ENCODE data around the gene PLCXD1.
"Not testable (repeated sequence)": the region's sequence is repeated elsewhere in the genome, so short reads cannot be mapped to it uniquely, and the experiment has no call there.

The PLCXD1 gene

DNA sequence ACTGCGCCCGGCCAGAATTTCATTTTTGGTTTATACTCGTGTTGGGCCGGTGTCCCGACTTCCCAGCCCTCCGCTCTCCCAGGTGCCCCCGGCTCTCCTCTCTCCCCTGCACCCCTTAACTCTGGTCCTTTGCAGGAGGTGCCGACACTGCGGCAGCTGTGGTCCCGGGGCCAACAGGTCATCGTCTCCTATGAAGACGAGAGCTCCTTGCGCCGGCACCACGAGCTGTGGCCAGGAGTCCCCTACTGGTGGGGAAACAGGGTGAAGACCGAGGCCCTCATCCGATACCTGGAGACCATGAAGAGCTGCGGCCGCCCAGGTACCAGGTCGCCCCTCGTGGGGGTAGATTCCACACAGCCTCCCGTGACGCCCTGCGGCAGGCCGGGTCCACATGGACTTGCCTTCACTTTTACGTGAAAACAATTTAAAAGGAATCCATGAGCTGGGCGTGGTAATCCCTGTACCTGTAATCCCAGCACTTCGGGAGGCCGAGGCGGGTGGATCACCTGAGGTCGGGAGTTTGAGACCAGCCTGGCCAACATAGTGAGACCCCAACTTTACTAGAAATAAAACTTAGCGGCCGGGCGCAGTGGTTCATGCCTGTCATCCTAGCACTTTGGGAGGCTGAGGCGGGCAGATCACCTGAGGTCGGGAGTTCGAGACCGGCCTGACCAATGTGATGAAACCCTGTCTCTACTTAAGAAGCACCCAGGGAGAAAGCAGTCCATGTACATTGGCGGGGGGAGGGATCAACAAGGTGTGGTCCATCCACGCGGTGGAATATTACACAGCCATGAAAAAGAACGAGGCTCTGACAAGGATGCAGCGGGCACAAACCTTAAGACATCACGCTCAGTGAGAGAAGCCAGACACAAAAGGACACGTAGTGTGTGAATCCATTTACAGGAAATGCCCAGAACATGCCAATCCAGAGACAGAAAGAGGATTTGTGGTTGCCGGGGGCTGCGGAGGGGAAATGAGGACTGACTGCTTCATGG lies 12.0 kb downstream of the PLCXD1 start:
- DNase-seq: no peak

DNA sequence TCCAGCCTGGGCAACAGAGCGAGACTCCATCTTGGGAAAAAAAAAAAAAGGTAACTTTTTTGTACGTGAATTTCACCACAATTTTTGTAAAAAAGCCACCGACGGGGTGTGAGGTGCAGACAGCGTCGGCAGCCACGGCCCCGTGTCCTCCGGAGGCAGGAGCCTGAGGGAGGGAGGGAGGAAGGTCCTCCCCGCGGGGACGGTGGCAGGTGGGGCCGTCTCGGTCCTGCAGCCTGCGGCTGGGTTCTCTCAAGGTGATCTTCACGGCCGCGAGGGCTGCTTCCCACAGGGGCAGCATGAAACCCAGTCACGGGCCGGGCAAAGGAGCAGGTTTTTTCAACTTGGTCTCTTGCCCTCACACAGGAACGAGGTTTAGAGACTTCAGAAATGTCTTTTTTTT lies 14.0 kb downstream of the PLCXD1 start:
- DNase-seq: no peak

DNA sequence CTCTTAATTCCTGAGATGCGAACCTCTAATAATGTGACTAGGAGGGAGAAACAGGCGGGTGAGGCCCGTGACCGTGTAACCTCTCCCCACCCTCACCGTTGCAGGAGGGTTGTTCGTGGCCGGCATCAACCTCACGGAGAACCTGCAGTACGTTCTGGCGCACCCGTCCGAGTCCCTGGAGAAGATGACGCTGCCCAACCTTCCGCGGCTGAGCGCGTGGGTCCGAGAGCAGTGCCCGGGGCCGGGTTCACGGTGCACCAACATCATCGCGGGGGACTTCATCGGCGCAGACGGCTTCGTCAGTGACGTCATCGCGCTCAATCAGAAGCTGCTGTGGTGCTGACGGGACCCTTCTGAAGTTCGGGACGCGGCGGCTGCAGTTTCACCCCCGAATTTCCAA lies 17.8 kb downstream of the PLCXD1 start:
- no peak for DNase-seq

DNA sequence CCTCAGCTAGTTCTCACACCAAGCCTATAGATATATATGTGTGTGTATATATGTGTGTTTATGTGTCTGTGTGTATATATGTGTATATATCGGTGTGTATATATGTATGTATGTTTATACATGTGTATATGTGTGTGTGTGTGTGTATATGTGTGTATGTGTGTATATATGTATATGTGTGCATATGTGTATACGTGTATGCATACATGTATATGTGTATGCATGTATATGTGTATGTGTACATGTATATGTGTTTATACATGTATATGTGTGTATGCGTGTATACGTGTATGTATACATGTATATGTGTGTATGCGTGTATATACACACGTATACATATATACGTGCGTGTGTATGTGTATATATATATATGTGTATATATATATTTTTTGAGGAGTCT lies 19.2 kb downstream of the PLCXD1 start:
- no peak for DNase-seq

DNA sequence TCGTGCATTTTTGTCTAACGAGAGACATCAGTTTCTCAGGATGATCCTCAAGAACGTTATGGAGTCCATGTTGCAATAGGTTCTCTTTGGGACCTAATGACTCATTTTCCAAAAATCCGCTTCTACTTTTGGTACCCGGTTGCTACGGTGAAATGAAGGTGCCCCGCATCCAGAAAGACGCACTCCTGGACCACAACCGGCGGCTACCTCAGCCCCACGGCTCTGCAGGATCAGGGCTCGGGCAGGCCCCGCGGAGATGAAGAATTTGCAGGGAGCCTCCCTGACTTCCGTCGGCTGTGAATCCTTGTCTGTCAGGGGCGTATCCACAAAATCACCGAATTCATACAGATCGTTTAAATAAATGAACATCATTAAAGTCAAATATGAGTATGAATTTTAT lies 21.8 kb downstream of the PLCXD1 start:
- no peak for DNase-seq

DNA sequence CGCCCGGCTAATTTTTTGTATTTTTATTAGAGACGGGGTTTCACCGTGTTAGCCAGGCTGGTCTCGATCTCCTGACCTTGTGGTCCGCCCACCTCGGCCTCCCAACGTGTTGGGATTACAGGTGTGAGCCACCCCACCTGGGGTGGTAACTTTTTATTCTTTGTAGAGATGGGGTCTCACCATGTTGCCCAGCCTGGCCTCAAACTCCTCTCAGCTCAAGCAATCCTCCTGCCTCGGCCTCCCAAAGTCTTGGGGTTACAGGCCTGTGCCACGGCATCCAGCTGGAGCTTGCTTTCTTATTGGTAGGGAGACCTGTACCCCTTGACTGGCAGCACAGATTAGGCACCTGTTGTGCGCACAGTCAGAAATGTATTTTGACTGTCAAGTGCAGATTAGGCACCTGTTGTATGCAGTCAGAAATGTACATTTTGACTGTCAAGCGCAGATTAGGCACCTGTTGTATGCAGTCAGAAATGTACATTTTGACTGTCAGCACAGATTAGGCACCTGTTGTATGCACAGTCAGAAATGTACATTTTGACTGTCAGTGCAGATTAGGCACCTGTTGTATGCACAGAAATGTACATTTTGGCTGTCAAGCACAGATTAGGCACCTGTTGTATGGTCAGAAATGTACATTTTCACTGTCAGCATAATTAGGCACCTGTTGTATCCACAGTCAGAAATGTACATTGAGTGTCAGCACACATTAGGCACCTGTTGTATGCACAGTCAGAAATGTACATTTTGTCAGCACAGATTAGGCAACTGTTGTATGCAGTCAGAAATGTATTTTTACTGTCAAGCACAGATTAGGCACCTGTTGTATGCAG lies 24.8 kb downstream of the PLCXD1 start:
- not testable (repeated sequence) for DNase-seq

DNA sequence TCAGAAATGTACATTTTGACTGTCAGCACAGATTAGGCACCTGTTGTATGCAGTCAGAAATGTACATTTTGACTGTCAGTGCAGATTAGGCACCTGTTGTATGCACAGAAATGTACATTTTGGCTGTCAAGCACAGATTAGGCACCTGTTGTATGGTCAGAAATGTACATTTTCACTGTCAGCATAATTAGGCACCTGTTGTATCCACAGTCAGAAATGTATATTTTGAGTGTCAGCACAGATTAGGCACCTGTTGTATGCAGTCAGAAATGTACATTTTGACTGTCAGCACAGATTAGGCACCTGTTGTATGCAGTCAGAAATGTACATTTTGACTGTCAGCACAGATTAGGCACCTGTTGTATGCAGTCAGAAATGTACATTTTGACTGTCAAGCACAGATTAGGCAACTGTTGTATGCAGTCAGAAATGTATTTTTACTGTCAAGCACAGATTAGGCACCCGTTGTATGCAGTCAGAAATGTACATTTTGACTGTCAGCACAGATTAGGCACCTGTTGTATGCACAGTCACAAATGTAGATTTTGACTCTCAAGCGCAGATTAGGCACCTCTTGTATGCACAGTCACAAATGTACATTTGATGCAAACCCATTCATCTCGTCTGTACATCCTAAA lies 25.6 kb downstream of the PLCXD1 start:
- not testable (repeated sequence) for DNase-seq

DNA sequence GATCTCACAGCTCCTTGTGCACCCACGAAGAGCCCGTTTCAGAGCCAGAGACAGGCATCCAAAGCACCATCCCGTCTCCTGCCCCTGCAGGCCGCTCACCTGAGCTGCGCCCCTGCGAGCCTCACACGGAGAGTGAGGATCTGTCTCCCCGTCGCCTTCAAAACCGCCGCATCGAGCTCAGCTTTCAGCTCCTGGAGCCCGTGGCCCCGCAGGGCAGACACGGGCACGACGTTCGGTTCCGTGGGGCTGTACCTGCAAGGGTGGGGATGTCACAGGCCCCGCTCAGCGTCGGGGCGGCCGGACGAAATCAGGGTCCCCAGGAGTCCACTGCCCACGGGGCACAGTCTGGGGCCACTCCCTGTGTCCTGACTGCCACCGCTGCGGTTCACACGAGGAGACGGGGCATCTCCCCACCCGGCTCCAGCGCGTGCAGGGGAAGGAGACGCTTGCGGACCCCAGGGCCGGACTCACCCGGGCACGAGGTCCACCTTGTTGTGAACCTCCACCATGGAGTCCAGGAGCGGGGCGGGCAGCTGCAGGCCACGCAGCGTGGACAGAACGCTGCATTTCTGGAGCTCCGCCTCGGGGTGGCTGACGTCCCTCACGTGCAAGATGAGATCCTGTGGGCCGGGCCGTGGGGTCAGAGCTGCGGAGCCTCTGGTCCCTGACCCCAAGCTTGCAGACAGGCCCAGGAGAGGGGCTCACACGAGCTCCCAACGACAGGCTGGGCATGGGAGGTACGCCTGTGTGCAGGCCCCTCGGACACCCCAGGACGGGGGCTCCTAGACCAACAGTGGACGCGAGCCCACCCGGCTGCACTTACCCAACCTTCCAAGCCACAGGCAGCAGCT lies 26.3 kb downstream of the PLCXD1 start:
- no peak for DNase-seq

DNA sequence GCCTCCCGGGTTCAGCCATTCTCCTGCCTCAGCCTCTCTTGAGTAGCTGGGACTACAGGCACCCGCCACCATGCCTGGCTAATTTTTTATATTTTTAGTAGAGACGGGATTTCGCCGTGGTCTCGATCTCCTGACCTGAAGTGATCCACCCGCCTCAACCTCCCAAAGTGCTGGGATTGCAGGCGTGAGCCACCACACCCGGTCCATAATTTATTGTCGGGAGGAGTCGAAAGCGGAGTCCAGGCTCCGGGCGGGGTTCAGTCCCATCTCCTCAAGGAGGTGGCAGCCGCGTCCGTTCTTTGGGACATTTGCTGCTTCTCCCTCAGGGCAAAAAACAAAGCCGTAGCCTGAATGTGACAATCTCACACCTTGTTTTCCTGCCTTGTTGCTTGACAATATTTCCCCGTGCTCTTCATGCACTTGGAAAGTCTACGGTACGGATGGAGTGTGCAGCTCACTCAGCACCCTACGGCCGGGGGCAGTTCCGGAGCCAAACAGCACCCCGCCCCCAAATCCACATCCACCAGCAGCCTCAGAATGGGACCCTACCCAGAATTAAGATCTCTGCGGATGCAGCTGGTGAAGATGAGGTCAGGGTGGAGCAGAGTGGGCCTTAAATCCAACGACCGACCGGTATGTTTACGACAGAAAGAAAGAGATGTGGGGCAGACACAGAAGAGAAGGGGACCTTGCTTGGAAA lies 27.8 kb downstream of the PLCXD1 start:
- no peak for DNase-seq

DNA sequence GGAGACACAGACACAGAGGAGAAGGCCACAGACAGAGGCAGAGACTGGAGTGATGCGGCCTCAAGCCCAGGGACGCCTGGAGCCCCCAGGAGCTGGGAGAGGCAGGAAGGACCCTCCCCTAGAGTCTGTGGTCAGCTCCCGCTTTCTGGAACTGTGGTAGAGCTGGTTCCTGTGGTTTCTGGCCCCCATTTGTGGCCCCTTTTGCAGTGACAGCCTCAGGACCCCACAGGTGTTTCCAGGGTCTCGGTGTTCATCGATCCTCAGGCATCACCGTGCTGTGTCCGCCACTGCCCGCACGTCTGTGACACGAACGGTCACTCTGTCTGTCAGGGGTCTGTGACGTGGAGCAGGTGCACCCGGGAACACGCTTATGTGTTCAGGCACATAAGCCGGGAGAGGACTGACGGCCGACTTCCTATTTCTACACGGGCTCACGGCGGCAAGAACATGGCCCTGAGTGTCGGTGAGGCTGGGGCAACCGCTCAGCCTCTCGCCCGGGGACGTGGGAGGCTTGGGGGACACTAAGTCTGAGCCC lies 29.5 kb downstream of the PLCXD1 start:
- no peak for DNase-seq

DNA sequence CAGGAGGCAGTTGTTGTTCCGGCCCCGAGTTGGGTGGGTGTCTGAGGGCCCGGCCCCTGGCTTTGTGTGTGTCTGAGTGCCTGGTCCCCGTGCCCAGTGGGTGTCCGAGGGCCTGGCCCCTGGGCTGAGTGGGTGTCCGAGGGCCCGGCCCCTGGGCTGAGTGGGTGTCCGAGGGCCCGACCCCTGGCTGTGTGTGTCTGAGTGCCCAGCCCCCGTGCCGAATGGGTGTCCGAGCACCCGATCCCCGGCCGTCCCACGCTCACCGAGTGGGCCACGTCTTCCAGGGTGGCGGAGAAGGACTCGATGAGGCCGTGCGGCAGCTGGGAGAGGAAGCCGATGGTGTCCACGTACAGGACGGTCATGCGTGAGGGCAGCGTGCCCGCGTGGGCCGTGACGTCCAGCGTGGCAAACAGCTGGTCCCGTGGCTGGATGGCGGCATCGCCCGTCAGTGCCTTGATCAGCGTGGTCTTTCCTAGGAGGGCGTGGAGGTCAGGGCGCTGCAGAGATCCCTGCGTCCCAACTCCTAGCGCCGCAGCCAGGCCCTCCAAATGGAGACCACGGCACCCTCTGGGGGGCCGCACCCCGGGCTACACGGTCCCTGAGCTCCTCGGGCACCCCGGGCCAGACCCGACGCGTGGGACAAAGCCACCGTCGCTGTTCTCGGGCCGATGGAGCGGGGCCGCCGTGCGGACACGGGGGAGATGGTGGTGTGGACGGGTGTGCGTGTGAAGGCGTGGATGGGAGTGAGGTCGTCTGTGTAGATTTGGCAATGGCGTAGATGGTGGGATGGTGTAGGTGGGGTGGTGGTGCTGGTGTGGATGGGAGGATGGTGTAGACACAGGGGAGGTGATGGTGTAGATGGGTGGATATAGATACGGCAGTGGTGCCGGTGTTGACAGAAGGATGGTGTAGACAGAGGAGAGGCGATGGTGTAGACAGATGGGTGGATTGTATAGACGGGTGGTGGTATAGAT lies 30.3 kb downstream of the PLCXD1 start:
- no peak for DNase-seq

DNA sequence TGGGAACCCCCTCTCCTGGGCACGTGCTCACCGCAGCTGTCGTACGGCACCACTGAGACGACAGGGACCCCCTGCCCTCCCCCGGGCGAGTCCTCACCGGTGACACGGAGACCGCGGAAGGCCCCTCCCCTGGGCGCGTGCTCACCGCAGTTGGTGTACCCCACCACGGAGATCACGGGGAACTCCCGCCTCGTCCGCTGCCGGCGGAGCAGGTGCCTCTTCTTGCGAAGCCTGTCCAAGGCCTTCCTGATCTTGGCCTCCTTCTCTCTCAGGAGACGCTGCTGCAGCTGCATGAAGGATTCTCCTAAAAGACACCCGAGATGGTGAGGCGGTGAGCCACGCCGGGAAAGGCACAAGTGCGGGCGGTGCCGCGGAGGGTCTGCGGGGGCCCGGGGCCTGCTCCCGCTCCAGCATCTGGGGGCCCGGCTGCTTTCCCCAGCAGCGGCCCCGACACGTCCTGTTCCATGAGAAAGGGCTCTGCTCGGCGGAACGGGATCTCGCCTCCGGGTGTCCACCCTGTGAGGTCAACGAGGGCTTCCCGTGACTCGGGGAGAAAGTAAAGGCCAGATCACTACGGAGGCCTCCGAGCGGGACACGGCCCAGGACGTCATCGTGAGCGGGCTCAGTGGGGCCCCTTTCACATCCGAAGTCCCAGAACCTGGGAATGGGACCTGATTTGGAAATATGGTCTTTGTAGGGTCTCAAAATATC lies 31.6 kb downstream of the PLCXD1 start:
- DNase-seq: no peak

DNA sequence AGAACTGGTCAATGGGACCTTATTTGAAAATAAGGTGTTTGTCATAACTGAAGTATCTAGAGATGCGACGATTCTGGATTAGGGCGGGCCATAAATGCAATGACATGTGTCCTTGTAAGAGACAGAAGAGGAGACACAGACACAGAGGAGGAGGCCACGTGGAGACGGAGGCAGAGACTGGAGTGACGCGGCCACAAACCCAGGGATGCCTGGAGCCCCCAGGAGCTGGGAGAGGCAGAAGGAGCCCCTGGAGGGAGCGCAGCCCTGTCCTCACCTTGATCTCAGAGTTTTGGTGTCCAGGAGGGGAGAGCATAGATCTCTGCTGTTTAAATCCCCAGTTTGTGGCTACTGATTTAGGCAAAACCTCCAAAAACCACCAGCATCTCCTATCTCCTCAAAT lies 32.4 kb downstream of the PLCXD1 start:
- no peak for DNase-seq

DNA sequence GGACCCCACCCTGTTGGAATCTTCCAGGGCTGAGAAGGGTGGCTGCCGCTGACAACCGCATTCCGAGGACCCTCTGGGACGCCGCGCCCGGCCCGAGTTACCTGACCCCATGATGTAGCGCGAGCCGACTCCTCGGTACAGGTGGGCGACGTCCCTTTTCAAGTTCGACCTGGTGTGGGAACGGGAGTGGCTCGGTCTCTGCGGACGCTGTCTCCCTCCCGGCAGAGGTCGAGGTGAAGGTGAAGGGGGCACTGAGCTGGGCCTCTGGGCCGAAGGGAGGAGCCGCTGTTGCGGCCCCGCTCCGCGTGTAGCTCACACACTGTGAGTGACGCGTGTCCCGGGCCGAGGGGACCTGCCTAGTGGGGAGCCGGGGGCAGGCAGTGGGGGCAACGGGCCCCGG lies 32.9 kb downstream of the PLCXD1 start:
- DNase-seq: no peak

DNA sequence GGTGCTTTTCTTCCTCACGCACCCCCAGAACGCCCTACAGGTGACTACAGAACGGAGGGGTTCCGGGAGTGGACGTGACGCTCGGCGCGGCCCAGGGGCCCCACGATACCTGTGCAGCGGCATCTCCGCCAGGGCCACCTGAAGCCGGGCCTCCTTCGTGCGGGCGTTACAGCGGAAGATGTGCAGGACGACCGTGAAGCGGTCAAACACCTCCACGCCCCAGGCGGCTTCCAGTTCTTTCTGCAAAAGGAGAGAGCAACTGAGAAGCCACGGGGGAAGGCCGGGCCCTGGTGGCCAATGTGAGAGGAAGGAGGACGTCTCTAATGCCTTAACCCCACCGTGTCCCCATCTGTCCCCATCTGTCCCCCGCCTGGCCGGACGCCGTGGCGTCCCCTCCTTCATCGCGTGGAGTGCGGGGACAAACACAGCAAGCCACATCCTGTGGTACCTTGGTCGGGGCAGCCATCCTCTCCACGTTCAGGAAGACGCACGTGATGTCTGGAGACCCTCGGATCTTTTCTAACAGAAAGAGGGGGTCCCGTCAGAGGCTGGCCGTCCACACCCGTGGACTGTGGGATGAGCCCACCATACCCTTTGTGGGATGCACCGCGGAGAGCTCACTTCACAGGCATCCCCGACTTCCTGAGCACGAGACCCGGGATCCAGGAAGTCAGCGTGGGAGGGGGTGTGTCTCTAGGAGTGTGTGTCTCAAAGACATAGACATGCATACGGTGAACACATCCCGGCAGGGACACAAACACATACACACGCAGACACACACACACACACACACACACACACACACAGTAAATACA lies 33.8 kb downstream of the PLCXD1 start:
- DNase-seq: no peak

DNA sequence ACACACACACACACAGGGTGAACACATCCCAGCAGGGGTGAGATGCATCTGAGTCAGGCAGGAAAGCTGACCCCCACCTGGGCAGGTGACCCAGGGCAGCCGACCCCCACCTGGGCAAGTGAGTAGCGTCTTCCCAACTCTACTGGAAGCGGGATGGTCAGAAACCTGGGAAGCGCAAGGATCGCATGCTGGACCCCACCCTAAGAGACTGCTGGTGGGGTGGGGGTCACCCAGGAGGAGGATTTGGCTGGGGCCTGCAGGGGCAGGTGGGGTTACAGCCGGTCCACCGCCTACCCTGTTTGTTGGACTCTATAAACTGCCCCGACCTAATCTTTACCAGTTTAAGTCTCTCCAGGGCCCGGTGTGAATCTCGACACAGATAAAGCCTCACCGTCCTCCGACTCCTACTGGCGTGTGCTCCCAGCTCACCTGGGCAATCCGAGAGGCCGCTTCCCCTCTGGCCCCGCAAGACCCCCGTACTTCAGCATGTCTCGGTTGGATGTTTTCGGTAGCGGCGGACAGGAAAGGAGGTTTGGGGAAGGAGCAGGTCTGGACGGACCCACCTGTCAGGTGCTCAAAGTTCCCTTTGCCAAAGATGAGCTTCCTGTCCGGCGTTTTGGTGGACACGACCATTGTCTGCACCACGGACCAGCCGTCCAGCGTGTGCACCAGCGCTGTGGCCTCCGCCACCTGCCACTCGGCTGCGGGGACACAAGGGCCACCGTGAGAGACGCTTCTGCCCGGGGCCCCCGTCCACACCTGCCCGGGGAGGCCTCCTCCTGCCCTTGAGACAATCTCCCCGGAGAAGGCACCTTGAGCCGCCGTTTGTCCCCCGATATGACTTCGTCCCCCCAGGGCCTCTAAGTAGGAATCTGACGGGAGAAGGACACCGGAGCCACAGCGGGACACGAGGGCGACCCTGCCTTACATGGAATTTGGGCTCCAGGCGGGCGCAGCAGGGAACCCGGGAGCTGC lies 35.5 kb downstream of the PLCXD1 start:
- no peak for DNase-seq

DNA sequence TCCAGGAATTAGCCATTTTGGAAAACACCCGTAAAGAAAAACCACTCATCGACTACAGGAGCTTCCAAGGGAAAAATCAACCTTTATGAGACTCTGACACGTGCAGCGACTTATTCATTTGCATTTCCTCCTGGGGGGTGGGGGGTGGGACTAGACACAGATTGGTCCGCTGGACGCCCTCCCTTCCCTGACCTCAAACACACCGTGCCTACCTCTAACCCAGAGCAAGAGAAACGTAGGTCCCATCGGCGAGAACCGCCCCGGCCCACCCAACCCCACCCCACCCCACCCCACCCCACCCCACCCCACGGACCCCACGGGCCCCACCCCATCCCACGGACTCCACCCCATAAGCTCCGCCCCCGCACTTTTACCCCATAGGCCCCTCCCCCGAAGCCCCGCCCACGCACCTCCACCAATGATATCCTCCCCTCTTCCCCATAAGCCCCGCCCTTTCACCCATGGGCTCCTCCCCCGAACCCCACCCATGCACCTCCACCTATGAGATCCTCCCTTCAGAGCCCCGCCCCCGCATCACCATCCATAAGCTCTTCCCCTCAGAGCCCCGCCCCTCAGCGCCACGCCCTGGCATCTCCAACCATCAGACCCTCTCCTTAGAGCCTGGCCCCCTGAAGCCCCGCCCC lies 36.4 kb downstream of the PLCXD1 start:
- DNase-seq: no peak
